ENCODE data around the gene TNFSF12.

TNFSF12 gene

DNA sequence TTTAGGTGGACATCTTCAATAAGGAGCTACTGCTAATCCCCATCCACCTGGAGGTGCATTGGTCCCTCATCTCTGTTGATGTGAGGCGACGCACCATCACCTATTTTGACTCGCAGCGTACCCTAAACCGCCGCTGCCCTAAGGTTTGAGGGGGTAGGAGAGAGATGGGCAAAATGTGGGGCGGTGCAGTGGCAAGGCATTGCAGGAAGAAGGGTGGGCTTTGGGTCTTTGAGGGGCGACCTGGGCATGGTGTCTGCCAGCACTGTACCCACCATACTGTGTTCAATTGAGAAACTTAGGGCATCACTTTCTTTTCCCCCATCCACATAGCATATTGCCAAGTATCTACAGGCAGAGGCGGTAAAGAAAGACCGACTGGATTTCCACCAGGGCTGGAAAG, 21.5 kb downstream of the TNFSF12 start:
- no peak for DNase-seq (ENCODE audit: low read depth)

DNA sequence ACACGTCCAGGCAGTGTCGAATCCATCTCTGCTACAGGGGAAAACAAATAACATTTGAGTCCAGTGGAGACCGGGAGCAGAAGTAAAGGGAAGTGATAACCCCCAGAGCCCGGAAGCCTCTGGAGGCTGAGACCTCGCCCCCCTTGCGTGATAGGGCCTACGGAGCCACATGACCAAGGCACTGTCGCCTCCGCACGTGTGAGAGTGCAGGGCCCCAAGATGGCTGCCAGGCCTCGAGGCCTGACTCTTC, 23.4 kb downstream of the TNFSF12 start:
- DNase-seq (ENCODE audit: low read depth) = no peak

DNA sequence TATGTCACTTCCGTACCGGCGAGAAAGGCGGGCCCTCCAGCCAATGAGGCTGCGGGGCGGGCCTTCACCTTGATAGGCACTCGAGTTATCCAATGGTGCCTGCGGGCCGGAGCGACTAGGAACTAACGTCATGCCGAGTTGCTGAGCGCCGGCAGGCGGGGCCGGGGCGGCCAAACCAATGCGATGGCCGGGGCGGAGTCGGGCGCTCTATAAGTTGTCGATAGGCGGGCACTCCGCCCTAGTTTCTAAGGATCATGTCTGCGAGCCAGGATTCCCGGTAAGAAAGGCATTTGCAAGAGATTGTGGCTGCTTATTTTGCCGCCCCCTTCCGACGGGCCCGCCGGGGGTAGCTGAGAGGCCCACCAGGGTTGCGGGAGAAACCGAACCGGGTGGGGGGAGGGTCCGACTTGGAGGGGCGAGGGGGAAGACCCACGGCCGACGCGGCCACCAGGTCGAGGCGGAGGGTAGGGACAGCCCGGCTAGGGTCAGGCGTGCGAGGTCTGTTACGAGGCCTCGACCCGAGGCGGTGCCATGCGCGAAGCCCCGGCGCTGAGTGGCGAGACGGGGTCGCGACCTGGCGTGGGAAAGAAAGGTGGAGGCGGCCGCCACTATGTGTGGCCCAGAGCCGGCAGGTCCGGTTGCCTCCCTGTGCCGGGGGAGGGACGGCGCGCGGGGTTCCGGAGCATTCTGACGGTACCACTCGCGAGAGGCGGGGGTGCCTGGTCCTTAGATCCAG, 23.9 kb downstream of the TNFSF12 start:
- DNase-seq (ENCODE audit: low read depth) = peak; percentile 90

DNA sequence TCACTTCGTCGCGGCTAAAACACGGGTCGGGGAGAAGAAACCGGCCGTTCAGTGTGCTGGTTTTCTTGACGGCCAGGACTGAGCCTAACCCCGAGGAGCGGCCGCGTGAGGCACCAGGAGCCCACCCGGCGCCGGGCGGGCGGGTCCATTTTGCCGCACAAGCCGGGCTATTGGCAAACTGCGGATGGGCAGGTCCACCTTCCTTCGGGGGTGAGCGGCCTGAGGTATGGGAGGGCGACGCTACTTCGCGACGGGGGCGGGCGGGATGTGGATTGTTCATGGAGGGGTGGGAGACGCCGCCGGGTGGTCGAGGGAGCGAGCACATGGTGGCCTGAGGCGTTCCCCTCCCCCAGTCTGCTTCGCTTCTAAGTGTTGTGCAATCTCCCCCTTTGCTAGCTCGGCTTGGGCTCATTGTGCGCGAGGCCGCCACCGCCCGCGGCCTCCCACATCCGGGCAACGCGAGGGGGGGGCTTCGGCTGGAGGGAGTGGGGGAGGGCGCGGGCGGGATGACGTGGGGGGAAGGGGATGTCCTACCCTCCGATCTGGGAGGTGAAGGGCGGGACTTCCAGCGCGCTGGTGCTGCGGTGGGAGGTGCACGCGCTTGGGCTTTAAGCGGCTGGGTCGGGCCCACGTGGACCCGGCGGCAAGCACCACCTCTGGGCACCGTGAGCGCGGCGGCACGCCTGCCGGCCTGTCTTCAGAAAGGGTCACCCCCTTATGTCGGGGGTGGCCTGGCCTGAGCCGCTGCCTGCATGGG, 24.6 kb downstream of the TNFSF12 start:
- DNase-seq (ENCODE audit: low read depth) = peak; percentile 62

DNA sequence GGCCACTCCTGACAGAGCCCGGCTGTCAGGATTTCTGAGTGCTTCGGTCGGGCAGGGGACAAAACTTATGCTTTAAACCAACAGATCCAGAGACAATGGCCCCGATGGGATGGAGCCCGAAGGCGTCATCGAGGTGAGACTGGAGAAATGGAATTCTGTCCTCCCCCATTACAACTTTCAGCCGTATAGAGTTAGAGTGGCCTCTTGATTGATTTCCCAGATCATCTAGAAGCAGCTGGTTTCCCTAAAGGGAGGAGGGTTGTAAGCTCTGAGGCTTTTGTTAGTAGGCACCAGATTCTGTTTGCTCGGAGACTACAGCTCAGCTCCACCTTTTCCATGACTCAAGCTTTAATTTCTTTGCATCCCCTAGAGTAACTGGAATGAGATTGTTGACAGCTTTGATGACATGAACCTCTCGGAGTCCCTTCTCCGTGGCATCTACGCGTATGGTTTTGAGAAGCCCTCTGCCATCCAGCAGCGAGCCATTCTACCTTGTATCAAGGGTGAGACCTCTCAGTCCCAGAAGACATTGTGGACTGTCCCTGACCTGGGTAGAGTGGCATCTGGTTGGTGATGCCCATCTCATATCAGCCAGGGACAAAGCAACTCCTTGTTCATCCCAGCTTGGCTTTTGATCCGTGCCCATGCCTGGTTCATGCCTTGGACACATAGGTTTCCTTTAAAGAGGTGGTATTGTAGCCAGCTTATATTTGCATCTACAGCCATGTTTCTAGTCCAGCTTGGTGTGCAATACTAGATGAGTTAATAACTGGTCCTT, 25.5 kb downstream of the TNFSF12 start:
- DNase-seq (ENCODE audit: low read depth) = no peak

DNA sequence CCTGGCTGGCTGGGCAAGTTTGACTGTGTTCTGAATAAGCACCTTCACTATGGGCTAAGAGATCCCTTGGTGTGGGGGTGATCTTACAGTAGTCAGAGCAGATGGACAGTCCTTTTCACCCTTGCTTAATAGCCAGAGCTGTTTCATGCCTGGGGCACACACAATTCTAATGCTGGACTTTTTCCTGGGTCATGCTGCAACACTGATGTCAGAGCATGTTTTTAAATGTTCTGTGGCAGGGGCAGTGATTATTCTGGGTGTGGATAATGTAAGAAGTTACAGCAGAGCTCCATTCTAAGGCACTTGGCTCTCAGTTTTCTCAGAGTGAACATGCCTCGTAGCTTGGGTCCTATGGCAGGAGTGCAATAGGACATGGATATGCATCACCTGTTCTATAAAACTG, 26.6 kb downstream of the TNFSF12 start:
- no peak for DNase-seq (ENCODE audit: low read depth)

DNA sequence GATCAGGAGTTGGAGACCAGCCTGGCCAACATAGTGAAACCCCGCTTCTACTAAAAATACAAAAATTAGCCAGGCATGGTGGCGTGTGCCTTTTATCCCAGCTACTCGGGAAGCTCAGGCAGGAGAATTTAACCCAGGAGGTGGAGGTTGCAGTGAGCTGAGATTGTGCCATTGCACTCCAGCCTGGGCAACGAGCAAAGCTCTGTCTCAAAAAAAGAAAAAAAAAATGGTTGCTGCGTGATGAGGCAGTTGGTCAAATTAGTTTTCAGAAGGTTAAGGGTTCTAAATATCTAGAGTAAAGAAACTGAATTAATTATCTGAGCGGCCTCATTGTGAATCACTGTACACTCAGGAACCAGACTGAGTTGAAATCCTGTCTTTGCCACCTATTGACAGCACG, 27.1 kb downstream of the TNFSF12 start:
- DNase-seq (ENCODE audit: low read depth) = no peak

DNA sequence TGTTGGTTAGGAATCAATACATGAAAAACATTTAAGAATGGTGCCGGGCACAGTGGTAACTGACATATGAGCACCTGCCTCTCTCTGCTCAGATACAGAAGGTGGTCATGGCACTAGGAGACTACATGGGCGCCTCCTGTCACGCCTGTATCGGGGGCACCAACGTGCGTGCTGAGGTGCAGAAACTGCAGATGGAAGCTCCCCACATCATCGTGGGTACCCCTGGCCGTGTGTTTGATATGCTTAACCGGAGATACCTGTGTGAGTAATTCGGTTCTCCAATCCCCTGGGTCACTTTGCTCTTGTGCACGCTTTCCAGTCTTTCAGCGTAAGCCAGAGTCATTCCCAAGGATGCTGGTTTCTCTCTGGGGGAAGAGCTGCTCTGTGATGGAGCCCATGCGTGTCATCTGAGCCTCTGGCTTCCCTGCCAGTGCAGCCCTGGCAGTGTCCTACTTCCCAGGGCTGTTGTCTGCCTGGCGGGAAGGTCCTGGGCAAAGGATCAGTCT, 27.6 kb downstream of the TNFSF12 start:
- DNase-seq (ENCODE audit: low read depth) = no peak

DNA sequence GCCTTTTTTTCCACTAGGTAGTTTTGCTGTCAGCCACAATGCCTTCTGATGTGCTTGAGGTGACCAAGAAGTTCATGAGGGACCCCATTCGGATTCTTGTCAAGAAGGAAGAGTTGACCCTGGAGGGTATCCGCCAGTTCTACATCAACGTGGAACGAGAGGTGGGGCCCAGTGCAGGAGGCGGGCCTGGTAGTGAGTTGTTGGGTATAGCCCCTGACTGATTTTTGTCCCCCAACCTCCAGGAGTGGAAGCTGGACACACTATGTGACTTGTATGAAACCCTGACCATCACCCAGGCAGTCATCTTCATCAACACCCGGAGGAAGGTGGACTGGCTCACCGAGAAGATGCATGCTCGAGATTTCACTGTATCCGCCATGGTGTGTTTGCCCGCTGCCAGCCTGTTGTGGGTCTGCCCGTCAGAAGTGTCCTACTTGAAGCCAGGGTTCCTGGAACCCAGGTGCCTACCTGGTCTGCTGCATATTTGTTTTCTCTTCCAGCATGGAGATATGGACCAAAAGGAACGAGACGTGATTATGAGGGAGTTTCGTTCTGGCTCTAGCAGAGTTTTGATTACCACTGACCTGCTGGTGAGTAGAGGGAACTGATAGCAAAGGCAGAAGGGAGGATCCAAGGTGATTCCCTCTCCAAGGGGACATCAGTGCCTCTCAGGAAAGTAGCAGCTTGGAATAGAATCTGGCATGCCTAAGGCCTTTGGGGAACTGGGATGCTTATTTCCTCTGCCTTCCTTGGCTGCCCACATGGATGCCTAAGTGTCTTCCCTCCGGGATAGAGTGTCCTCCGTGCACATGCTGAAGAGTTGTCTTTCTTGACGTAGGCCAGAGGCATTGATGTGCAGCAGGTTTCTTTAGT, 28.7 kb downstream of the TNFSF12 start:
- DNase-seq (ENCODE audit: low read depth) = no peak

DNA sequence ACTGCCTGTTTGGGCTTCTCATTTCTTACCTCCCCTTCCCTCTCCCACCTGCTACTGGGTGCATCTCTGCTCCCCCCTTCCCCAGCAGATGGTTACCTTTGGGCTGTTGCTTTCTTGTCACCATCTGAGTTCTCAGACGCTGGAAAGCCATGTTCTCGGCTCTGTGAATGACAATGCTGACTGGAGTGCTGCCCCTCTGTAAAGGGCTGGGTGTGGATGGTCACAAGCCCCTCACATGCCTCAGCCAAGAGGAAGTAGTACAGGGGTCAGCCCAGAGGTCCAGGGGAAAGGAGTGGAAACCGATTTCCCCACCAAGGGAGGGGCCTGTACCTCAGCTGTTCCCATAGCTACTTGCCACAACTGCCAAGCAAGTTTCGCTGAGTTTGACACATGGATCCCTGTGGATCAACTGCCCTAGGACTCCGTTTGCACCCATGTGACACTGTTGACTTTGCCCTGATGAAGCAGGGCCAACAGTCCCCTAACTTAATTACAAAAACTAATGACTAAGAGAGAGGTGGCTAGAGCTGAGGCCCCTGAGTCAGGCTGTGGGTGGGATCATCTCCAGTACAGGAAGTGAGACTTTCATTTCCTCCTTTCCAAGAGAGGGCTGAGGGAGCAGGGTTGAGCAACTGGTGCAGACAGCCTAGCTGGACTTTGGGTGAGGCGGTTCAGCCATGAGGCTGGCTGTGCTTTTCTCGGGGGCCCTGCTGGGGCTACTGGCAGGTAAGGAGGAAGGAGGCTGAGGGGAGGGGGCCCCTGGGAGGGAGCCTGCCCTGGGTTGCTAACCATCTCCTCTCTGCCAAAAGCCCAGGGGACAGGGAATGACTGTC, 30.4 kb downstream of the TNFSF12 start, which contains the start of gene CD68:
Gene CD68 (plus strand): TSS at position 638 of the 833 bp plus-strand sequence. CDS start 40 bp downstream, at position 678.
- DNase-seq (ENCODE audit: low read depth) = no peak

DNA sequence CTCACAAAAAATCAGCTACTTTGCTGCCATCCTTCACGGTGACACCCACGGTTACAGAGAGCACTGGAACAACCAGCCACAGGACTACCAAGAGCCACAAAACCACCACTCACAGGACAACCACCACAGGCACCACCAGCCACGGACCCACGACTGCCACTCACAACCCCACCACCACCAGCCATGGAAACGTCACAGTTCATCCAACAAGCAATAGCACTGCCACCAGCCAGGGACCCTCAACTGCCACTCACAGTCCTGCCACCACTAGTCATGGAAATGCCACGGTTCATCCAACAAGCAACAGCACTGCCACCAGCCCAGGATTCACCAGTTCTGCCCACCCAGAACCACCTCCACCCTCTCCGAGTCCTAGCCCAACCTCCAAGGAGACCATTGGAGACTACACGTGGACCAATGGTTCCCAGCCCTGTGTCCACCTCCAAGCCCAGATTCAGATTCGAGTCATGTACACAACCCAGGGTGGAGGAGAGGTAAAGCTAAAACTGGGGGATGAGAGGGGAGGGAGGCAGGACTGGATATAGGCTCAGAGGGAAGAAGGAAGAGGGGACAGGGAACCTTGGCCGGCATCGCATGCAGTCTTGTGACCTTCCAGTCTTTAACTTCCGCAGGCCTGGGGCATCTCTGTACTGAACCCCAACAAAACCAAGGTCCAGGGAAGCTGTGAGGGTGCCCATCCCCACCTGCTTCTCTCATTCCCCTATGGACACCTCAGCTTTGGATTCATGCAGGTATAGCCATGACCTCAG, 31.2 kb downstream of the TNFSF12 start:
- DNase-seq (ENCODE audit: low read depth) = no peak

DNA sequence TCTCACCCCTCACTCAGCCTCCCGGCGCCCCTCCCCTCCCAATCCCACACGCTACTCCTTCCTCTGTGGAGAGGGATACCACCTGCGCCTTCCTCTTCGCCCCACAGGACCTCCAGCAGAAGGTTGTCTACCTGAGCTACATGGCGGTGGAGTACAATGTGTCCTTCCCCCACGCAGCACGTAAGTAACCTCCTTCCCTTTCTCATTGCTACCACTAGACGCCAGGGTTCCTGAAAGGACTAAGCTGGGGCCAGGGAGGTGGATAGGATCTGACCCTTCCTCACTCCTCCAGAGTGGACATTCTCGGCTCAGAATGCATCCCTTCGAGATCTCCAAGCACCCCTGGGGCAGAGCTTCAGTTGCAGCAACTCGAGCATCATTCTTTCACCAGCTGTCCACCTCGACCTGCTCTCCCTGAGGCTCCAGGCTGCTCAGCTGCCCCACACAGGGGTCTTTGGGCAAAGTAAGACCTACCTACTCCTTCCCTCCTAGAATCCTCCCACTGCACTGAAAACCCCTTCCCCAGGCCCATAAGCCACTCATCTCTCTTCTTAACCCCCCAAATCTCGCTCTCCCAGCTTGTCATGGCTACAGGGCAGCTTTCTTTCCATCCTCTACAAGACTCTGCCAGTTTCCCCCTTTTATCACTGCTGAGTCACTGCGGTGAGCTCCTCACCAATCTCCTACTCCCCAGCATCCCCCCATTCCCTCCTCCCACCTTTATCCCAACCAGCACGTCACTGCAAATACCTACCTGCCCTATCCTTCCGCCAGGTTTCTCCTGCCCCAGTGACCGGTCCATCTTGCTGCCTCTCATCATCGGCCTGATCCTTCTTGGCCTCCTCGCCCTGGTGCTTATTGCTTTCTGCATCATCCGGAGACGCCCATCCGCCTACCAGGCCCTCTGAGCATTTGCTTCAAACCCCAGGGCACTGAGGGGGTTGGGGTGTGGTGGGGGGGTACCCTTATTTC, 32.0 kb downstream of the TNFSF12 start:
- DNase-seq (ENCODE audit: low read depth) = no peak

DNA sequence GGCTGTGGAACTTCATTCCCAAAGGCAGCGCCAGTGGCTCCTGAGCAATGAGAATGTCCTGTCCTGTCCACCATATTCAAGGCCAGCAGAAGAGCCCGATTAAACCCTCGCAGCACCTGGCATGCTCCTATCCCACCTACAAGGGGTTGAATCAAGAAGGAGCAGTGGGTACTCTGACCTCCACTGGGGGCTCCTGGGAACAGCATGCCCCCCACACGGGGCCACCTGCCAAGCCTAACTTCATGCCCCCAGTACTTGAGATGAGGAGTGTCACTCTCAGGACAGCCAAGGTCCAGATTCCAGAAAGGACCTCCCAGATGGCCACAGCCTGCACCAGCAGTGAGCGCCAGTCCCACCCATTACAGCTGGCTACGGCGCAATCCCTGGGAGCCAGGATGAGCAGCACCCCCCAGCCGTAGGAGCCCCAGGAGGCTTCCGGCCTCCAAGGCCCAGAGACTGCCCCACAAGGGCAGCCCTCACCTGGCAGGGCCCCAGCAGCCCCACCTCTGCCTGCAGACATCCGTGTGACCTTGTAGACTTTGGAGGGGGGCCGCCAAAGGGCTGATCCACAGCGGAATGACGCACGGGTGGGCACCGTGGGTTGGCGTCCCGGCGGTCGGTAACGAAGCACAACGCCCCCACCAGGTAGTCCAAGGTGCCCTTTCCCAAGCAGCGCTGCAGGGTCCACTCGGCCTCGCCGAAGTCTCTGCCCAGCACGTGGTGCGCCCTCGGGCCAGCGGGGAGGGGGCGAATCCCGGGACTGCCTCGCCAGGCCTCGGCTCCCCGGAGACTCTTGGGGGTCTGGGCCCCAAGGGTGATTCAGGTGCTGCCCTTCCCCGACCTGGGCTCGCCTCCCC, 33.8 kb downstream of the TNFSF12 start:
- no peak for DNase-seq (ENCODE audit: low read depth)

DNA sequence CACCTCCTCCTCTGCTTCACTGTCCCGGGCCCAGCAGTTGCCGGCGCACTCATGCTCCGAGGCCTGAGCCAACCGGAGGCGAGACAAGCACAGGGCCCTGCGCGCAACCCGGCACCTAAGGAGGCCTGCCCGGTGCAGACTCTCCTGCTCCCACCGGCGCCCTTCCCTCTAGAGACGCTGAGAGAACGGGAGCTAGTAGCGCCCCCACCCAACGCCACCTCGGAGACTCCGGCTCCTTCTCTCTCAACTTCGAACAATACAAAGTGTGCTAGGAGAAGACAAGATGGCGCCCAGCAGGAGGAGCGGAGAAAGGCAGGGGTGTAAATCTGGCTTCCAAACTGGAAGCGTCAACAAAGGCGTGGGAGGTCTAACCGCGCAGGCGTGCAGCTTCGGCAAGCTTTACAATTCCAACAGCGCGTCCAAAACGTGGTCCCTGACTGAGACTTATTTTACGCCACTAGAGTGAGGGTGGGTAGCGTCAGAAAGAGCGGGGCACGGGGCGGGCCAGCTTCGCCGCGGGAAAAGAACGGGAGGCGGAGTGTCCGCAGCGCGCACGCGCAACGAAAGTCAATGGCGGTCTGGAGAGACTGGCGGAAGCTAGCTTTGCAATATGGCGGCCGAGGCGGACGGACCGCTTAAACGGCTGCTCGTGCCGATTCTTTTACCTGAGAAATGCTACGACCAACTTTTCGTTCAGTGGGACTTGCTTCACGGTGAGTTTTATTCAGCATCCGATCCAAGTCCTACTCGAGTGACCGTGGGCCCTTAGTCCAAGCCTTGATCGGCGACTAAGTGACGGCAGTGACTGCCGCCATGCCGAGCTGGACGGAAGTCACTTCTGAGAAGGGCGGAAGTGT, 34.6 kb downstream of the TNFSF12 start, which contains the start of gene MPDU1:
Gene MPDU1 (plus strand): TSS at position 600 of the 857 bp plus-strand sequence. CDS start 11 bp downstream, at position 611.
- peak; percentile 86 for DNase-seq (ENCODE audit: low read depth)

DNA sequence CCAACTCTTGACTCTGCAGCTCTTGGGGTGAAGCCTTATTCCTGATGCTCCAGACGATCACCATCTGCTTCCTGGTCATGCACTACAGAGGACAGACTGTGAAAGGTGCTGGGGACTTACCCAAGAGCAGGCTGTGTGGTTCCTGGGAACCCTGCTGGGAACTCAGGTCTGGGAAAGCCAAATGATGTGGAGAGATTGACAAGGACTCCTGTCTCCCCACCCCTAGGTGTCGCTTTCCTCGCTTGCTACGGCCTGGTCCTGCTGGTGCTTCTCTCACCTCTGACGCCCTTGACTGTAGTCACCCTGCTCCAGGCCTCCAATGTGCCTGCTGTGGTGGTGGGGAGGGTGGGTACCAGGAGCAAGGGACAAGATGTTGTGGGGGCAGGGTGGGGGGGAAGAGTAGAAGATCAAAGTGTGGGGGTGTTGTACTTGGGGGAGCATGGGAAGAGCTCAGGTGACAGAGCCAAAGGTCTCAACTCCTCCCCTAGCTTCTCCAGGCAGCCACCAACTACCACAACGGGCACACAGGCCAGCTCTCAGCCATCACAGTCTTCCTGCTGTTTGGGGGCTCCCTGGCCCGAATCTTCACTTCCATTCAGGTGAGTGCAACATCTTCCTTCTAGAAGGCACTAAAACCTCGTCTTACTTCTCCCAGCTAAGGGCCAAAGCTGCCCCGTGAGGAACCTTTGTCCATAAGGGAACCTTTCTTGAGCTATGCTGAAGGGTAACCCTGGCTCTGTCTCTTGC, 38.0 kb downstream of the TNFSF12 start:
- no peak for DNase-seq (ENCODE audit: low read depth)

Measured in CMK (cell line).